OCI-LY1 (cell line): Measurements from ENCODE around the gene UNC13C.

Source experiments
- H2AFZ ChIP-seq: fragments of 200-600 bp; sonication (generic), shearing (Covaris generic); 2 replicates; pipeline ENCODE4 v1.6.0; 2014; ENCODE audit warnings: antibody characterized with exemption, mild to moderate bottlenecking, low read length
- H3F3A ChIP-seq: fragments of 200-600 bp; sonication (generic), shearing (Covaris generic); 2 replicates; pipeline ENCODE4 v1.6.0; 2014; ENCODE audit warnings: mild to moderate bottlenecking, antibody characterized with exemption, low read length, moderate library complexity; ENCODE audit not compliant: insufficient read depth
- H3K27ac ChIP-seq: fragments of 200-600 bp; sonication (generic); 2 replicates; pipeline ENCODE4 v1.5.1; 2014; ENCODE audit warnings: low read length, mixed run types, mild to moderate bottlenecking, low read depth; ENCODE audit not compliant: poor library complexity, severe bottlenecking
- H3K27me3 ChIP-seq: fragments of 200-600 bp; sonication (generic); 2 replicates; pipeline ENCODE4 v1.6.0; 2014; ENCODE audit warnings: antibody characterized with exemption, mild to moderate bottlenecking, low read length, moderate library complexity; ENCODE audit not compliant: insufficient read depth
- H3K36me3 ChIP-seq: fragments of 200-600 bp; sonication (generic); 2 replicates; pipeline ENCODE4 v1.6.1; 2014; ENCODE audit warnings: mild to moderate bottlenecking, antibody characterized with exemption, low read length, moderate library complexity, mixed read lengths; ENCODE audit not compliant: insufficient read depth
- H3K4me1 ChIP-seq: fragments of 200-600 bp; sonication (generic); 2 replicates; pipeline ENCODE4 v1.5.1; 2014; ENCODE audit warnings: mild to moderate bottlenecking, low read length, moderate library complexity; ENCODE audit not compliant: insufficient read depth, severe bottlenecking
- H3K4me2 ChIP-seq: fragments of 200-600 bp; sonication (generic), shearing (Covaris generic); 2 replicates; pipeline ENCODE4 v1.6.1; 2014; ENCODE audit warnings: low read length
- H3K4me3 ChIP-seq: fragments of 200-600 bp; sonication (generic); 2 replicates; pipeline ENCODE4 v1.5.1; 2014; ENCODE audit warnings: low read length, low read depth, mild to moderate bottlenecking, mixed read lengths; ENCODE audit not compliant: poor library complexity, severe bottlenecking
- H3K79me2 ChIP-seq: fragments of 200-600 bp; shearing (Covaris generic); 2 replicates; pipeline ENCODE4 v1.6.1; 2016; ENCODE audit warnings: mixed run types, low read length, mixed read lengths; ENCODE audit not compliant: insufficient read depth
- H3K9ac ChIP-seq: fragments of 200-600 bp; sonication (generic), shearing (Covaris generic); 2 replicates; pipeline ENCODE4 v1.6.1; 2014; ENCODE audit warnings: mild to moderate bottlenecking, low read length, mixed read lengths
- H3K9me2 ChIP-seq: fragments of 200-600 bp; sonication (generic), shearing (Covaris generic); 2 replicates; pipeline ENCODE4 v1.6.1; 2014; ENCODE audit warnings: low read depth, mild to moderate bottlenecking, low read length, mixed read lengths
- H3K9me3 ChIP-seq: fragments of 200-600 bp; shearing (Covaris generic); 2 replicates; pipeline ENCODE4 v1.6.1; 2014; ENCODE audit warnings: low read length, mixed read lengths
- H4K20me1 ChIP-seq: fragments of 200-600 bp; sonication (generic), shearing (Covaris generic); 2 replicates; pipeline ENCODE4 v1.6.0; 2016; ENCODE audit warnings: mild to moderate bottlenecking, low read length; ENCODE audit not compliant: insufficient read depth
- EZH2 ChIP-seq: fragments of 200-600 bp; sonication (generic), shearing (Covaris generic); IDR thresholded peaks from 2 replicates; pipeline ENCODE4 v1.8.0; 2017; ENCODE audit warnings: borderline replicate concordance, mixed run types, mild to moderate bottlenecking, antibody characterized with exemption, low read length, moderate library complexity, mixed read lengths
- TF ChIP-seq, protein P1 (sequence below): fragments of 200-600 bp; sonication (generic), shearing (Covaris generic); IDR thresholded peaks from 2 replicates; pipeline ENCODE4 v1.5.1; 2017; ENCODE audit warnings: mild to moderate bottlenecking, antibody characterized with exemption, low read length, moderate library complexity, mixed read lengths

Gene UNC13C

DNA sequence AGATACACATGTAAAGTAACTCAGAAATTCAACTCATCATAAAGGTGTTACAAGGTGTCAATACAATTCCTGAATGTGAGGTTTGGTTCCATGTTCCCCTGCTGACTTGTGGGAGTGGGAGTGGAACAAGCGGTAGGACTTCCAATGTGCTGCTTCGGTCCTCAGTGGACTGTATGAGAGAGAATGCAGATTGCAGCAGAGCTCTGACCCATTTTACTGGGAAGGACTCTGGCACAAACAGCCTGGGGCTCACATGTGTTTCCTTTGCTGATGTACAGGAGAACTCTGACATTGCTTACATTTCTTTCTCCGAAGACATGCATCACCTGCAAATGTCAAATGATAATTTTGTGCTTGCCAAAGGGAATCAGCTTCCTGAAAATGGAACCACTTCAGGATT is 111.5 kb downstream of the UNC13C start:
- no peak overlapping the region for H3K9ac ChIP-seq
- H3K27me3 ChIP-seq: no peaks in the 10 kb centered on the region
- no peaks in the 10 kb centered on the region for H3K9me2 ChIP-seq
- H3K79me2 ChIP-seq: no peaks in the 10 kb centered on the region
- no peak for TF ChIP-seq EZH2
- TF ChIP-seq, protein P1, sequence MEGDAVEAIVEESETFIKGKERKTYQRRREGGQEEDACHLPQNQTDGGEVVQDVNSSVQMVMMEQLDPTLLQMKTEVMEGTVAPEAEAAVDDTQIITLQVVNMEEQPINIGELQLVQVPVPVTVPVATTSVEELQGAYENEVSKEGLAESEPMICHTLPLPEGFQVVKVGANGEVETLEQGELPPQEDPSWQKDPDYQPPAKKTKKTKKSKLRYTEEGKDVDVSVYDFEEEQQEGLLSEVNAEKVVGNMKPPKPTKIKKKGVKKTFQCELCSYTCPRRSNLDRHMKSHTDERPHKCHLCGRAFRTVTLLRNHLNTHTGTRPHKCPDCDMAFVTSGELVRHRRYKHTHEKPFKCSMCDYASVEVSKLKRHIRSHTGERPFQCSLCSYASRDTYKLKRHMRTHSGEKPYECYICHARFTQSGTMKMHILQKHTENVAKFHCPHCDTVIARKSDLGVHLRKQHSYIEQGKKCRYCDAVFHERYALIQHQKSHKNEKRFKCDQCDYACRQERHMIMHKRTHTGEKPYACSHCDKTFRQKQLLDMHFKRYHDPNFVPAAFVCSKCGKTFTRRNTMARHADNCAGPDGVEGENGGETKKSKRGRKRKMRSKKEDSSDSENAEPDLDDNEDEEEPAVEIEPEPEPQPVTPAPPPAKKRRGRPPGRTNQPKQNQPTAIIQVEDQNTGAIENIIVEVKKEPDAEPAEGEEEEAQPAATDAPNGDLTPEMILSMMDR: no peak
- no peaks in the 10 kb centered on the region for H3K4me1 ChIP-seq
- no peak overlapping the region for H2AFZ ChIP-seq
- no peak overlapping the region for H3K4me3 ChIP-seq
- H3K27ac ChIP-seq: no peak overlapping the region
- no peaks in the 10 kb centered on the region for H3F3A ChIP-seq
- no peaks in the 10 kb centered on the region for H3K9me3 ChIP-seq
- no peak overlapping the region for H3K4me2 ChIP-seq
- no peaks in the 10 kb centered on the region for H3K36me3 ChIP-seq
- no peaks in the 10 kb centered on the region for H4K20me1 ChIP-seq

DNA sequence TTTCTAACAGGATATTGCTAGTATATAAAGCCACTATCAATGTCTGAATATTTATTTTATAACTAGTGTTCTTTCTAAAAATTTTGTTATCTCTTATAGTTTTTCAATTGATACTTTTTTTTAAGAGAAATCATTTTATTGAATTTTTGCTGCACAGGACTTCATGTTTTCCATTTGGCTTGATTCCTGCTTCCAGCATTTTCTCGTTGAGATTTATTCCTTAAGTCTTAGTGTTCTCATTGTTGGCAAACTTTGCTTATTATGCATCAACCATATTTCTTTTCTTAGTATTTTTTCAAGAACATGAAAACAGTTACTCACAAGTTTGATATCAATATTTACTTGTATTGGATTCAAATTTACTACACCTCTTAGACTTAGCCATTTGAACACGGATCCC is 113.4 kb downstream of the UNC13C start:
- no peaks in the 10 kb centered on the region for H4K20me1 ChIP-seq
- no peaks in the 10 kb centered on the region for H3K27me3 ChIP-seq
- no peak overlapping the region for H2AFZ ChIP-seq
- no peak for TF ChIP-seq EZH2
- TF ChIP-seq, protein P1: no peak
- no peaks in the 10 kb centered on the region for H3K9me2 ChIP-seq
- H3K79me2 ChIP-seq: no peaks in the 10 kb centered on the region
- H3K9me3 ChIP-seq: no peaks in the 10 kb centered on the region
- H3K36me3 ChIP-seq: no peaks in the 10 kb centered on the region
- no peak overlapping the region for H3K9ac ChIP-seq
- no peak overlapping the region for H3K4me2 ChIP-seq
- no peak overlapping the region for H3K4me3 ChIP-seq
- H3K4me1 ChIP-seq: no peaks in the 10 kb centered on the region
- H3K27ac ChIP-seq: no peak overlapping the region
- no peaks in the 10 kb centered on the region for H3F3A ChIP-seq

DNA sequence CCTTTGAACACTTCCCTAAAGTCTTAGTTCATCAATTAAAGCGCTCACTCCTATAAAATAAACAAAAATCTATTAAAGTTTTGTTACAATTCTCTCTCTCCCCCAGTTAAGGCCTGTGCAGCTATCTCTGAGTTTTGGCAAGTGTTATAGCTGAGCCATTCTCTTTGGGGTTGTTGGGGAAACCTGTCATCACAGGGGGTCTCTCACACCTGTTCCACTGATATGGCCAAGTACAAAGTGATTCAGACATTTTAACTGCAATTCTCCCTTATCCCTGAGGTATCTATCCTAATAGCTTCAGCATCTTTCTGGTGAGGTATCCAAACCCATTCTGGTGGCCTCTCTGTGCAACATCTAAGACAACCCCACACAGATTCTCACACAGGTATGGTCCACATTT is 116.4 kb downstream of the UNC13C start:
- TF ChIP-seq EZH2: no peak
- TF ChIP-seq, protein P1: no peak
- H4K20me1 ChIP-seq: no peaks in the 10 kb centered on the region

More for the DNA sequence above, 116.4 kb downstream of the UNC13C start:
- Histone ChIP-seq H3K79me2 (no peaks in the 10 kb centered on the region), H3K4me2 (no peak overlapping the region), H3K9ac (no peak overlapping the region), H3K4me3 (no peak overlapping the region), H3K9me2 (no peaks in the 10 kb centered on the region), H2AFZ (no peak overlapping the region), H3F3A (no peaks in the 10 kb centered on the region), H3K9me3 (no peaks in the 10 kb centered on the region), H3K36me3 (no peaks in the 10 kb centered on the region), H3K4me1 (no peaks in the 10 kb centered on the region), H3K27me3 (no peaks in the 10 kb centered on the region), H3K27ac (no peak overlapping the region)
